Testis (tissue), 3 donors: ENCODE data around the gene JADE3. TPM values are rescaled to one million over a fixed set of nuclear protein-coding genes. Genes with fewer than 3 reads are reported as not detected.

Experiments used
- DNase-seq: peaks from one replicate; pipeline ENCODE4 v3.0.0-alpha.2; 2019
- H3K27ac ChIP-seq, 2 donors: fragments of 200-600 bp; sonication (generic); one replicate each; pipeline ENCODE4 v1.5.1; 2019
- H3K27me3 ChIP-seq: fragments of 200-600 bp; sonication (generic); one replicate; pipeline ENCODE4 v1.5.1; 2019
- H3K36me3 ChIP-seq: fragments of 200-600 bp; sonication (generic); one replicate; pipeline ENCODE4 v1.5.1; 2017; ENCODE audit warnings: low read depth; ENCODE audit errors: missing control alignments
- H3K4me1 ChIP-seq: fragments of 200-600 bp; sonication (generic); one replicate; pipeline ENCODE4 v1.5.1; 2019
- H3K4me3 ChIP-seq, 2 donors: fragments of 200-600 bp; sonication (generic); one replicate each; pipeline ENCODE4 v1.5.1; 2017 to 2019
- H3K9me3 ChIP-seq: fragments of 200-600 bp; sonication (generic); one replicate; pipeline ENCODE4 v1.5.1; 2017
- CTCF ChIP-seq, 3 experiments: fragments of 450-650 bp in 2 of 3; fragments of 200-600 bp in 1 of 3; sonication (generic) in 1 of 3; IDR thresholded peaks; one replicate each; pipeline ENCODE4 v1.5.1; 2016 to 2019; ENCODE audit warnings: antibody characterized with exemption in 3 of 3, mild to moderate bottlenecking in 2 of 3, moderate library complexity in 1 of 3
- POLR2A ChIP-seq: fragments of 450-650 bp; IDR thresholded peaks from one replicate; pipeline ENCODE4 v1.6.1; 2017; ENCODE audit warnings: antibody characterized with exemption, mild to moderate bottlenecking, moderate library complexity
- WGBS, 2 donors: methylation state at CpG; one replicate each; pipeline ENCODE4 v1.1.5; 2018; 5-methylcytosine and 5-hydroxymethylcytosine counted together
- intact Hi-C: fragments of 100-400 bp; cut with DNase I; formaldehyde crosslinking; loops from one replicate; pipeline ENCODE4 v1.15.1; 2023; ENCODE audit warnings: low total_unique reads
- polyA plus RNA-seq: library from polyadenylated mRNA; stranded (reverse); fragments of 350-450 nt; fragmentation: Illumina TruSeq; extraction: RNeasy Lipid Tissue Mini Kit (QIAGEN cat#74804); gene quantifications from one replicate; pipeline ENCODE4 v1.2.3, GENCODE V29; 2014; ENCODE audit warnings: low read depth, low replicate concordance; ENCODE audit not compliant: insufficient read depth
- total RNA-seq, 2 donors: library from RNA; depleted of rRNA; stranded (reverse); fragments of >200 nt; gene quantifications; one replicate each; pipeline ENCODE4 v1.2.3, GENCODE V29; 2016

Gene JADE3
- total and polyA plus RNA-seq, 3 donors from 2014 or later: 22.9 to 33.1 (median 23.0) TPM

GRCh38 chrX:47093248-47093647 lies 181.0 kb downstream of the JADE3 start:
- 13 to 18% methylated on average over 1 of the region's 1 CpG for WGBS, 2 donors
- DNase-seq: no peak
- Histone ChIP-seq H3K27ac (no peak overlapping the region), H3K9me3 (no peaks in the 10 kb centered on the region), H3K36me3 (no peaks in the 10 kb centered on the region), H3K27me3 (no peaks in the 10 kb centered on the region), H3K4me1 (no peaks in the 10 kb centered on the region), H3K4me3 (no peak overlapping the region)
- intact Hi-C loops: no loop called here
- TF ChIP-seq POLR2A: no peak
- TF ChIP-seq CTCF (IDR thresholded peaks at IDR 0.05): peak in 2 of 3 experiments; percentile 14 to 33

GRCh38 chrX:47093860-47094259 lies 181.6 kb downstream of the JADE3 start:
- no peak for DNase-seq
- Histone ChIP-seq H3K36me3 (no peaks in the 10 kb centered on the region), H3K27me3 (no peaks in the 10 kb centered on the region), H3K4me1 (no peaks in the 10 kb centered on the region), H3K27ac (no peak overlapping the region), H3K9me3 (no peaks in the 10 kb centered on the region), H3K4me3 (no peak overlapping the region)
- TF ChIP-seq POLR2A (no peak), CTCF (IDR thresholded peaks at IDR 0.05) (no peak)
- intact Hi-C loops: no loop called here
- 92 to 98% methylated on average over 7 to 9 of the region's 11 CpGs for WGBS, 2 donors

- DNase-seq: no peak
- H3K4me1 ChIP-seq: no peaks in the 10 kb centered on the region
- 77 to 88% methylated on average over 4 of the region's 4 CpGs for WGBS, 2 donors
- H3K9me3 ChIP-seq: no peaks in the 10 kb centered on the region
- H3K27me3 ChIP-seq: no peaks in the 10 kb centered on the region
- H3K36me3 ChIP-seq: no peaks in the 10 kb centered on the region
- intact Hi-C loops: no loop called here
- TF ChIP-seq CTCF (IDR thresholded peaks at IDR 0.05): no peak
- no peak for TF ChIP-seq POLR2A
- H3K4me3 ChIP-seq: no peak overlapping the region
- no peak overlapping the region for H3K27ac ChIP-seq
These were observed 184.8 kb downstream of the JADE3 start for GRCh38 chrX:47097018-47097417.

GRCh38 chrX:47098338-47099094 lies 186.3 kb downstream of the JADE3 start:
- Histone ChIP-seq H3K27ac (no peak overlapping the region), H3K4me1 (no peaks in the 10 kb centered on the region), H3K27me3 (no peaks in the 10 kb centered on the region), H3K4me3 (no peak overlapping the region), H3K36me3 (no peaks in the 10 kb centered on the region), H3K9me3 (no peaks in the 10 kb centered on the region)
- no peak for DNase-seq
- intact Hi-C loops: no loop called here
- TF ChIP-seq CTCF (IDR thresholded peaks at IDR 0.05) (no peak), POLR2A (no peak)
- WGBS, 2 donors: 75 to 85% methylated on average over 2 of the region's 2 CpGs

DNA sequence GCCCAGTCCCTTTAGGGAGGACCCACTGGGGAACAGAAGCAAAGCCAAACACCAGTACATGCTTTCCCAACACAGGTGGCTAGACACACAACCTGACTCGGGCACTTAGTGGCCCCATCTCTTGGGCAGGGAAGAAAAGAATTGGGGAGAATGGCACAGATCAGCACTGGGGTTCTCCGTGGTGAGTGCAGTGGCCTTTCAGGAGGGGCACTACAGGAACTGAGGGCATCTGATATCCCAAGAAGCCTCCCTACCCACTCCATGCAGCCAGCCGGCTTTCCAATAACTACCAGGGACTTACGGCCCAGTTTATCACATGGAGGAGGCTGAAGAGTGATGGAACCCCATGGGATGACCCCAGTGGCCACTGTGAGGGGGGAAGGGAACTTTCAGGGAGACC lies 189.0 kb downstream of the JADE3 start:
- Histone ChIP-seq H3K4me1 (no peaks in the 10 kb centered on the region), H3K4me3 (no peak overlapping the region), H3K27ac (no peak overlapping the region), H3K27me3 (no peaks in the 10 kb centered on the region), H3K36me3 (no peaks in the 10 kb centered on the region), H3K9me3 (no peaks in the 10 kb centered on the region)
- intact Hi-C loops: no loop called here
- no peak for DNase-seq
- TF ChIP-seq CTCF (IDR thresholded peaks at IDR 0.05) (no peak), POLR2A (no peak)
- 75% methylated on average over 4 of the region's 4 CpGs; no CpG with 5 or more reads in 1 of the 2 donors for WGBS, 2 donors
